Measurements from ENCODE around the gene DEFB128. TPM values are rescaled to one million over a fixed set of nuclear protein-coding genes. Genes with fewer than 3 reads are reported as not detected.

The DEFB128 gene
- not detected in 5 replicates for total RNA-seq (2022; extraction: Qiagen RNA extraction)

DNA sequence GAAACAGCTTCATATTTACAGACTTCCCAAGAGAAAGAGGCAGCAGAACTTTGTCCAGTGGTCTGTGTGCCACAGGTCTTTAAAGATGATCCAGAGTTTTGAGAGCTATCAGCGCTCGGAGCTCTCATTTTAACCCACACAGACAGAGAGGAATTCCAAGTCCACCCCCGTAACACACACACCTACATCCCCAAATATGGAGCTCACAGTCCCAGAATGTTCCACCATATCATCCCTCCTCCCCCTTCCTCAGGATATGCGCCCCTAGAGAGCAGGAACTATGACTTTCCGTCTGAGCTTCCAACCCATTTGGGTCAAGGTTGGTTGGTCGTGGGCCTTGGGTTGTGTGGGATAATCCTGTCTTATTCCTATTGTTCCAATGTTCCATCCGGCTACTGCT, at the start of gene DEFB128:
Gene DEFB128, minus strand, starts transcription at position 101 of the 400 bp plus-strand sequence. Its CDS starts 88 bp downstream, at position 13.

DNA sequence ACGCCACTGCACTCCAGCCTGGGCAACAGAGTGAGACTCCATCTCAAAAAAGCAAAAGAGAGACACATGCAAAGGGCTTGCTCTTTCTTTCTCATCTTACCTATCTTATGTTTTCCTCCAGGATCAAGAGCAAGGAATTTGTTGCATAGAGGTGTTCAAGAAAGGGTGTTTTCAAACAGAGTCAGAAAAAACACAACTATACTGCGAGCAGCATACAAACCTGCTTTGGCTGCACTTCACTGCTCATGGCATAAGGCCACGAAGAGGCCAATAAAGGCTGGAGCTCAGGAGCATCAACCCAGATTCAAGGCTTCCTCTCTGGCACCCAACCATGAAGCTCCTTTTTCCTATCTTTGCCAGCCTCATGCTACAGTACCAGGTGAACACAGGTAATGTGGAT, 37.4 kb upstream of the DEFB128 start, which contains the start of gene DEFB129:
Gene DEFB129, plus strand, starts transcription at position 301 of the 400 bp plus-strand sequence. Its CDS starts 31 bp downstream, at position 332.

DNA sequence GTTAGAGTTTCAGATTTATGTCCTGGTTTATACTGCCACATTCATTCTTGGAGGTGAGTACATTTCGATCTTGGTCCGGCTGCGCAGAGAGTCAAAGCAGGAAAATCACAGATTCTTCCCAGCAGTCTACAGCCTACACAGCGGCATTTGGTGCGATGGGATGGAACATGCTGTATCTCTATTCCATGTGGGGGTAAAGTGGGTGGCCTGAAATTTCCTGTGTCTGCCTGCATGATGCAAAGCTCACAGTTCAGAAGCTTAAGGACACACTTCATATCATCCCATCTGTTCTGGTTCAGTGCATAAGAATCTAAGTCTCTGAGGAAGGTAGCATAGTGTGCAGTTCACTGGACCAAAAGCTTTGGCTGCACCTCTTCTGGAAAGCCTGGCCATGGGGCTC, 32.4 kb downstream of the DEFB128 start, which contains the start of gene DEFB127:
Gene DEFB127, plus strand, starts transcription at position 301 of the 400 bp plus-strand sequence. Its CDS starts 91 bp downstream, at position 392.

DNA sequence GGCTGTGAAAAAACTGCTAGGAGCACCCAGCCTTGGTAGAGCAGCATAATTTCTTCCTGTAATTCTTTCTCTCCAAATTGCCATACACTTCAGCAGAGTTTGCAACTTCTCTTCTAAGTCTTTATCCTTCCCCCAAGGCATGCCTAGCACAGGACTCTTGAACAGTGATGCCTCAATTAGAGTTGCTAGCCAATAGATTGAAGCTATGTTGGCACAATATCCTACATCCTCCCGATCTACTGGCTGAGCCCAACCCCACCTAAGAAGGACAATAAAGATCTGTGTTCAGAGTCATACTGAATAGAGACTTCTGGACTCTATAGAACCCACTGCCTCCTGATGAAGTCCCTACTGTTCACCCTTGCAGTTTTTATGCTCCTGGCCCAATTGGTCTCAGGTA, 47.2 kb downstream of the DEFB128 start, which contains the start of gene DEFB126:
Gene DEFB126, plus strand, starts transcription at position 301 of the 400 bp plus-strand sequence. Its CDS starts 39 bp downstream, at position 340.

Other genes starting within 250 kb of the DEFB128 start
- not detected in 5 replicates for gene DEFB125, start 102.0 kb downstream of the DEFB128 start, total RNA-seq (2022; extraction: Qiagen RNA extraction)
- gene DEFB126, start 47.1 kb downstream of the DEFB128 start, total RNA-seq (2022; extraction: Qiagen RNA extraction): not detected in 5 replicates
- gene DEFB127, start 32.3 kb downstream of the DEFB128 start, total RNA-seq (2022; extraction: Qiagen RNA extraction): not detected in 5 replicates
- not detected in 5 replicates for gene DEFB129, start 37.5 kb upstream of the DEFB128 start, total RNA-seq (2022; extraction: Qiagen RNA extraction)
- gene DEFB132, start 68.0 kb upstream of the DEFB128 start, total RNA-seq (2022; extraction: Qiagen RNA extraction): not detected in 5 replicates
- 10.4 to 11.1 TPM (median 10.9 TPM) in 5 replicates for gene C20orf96, start 101.0 kb upstream of the DEFB128 start, total RNA-seq (2022; extraction: Qiagen RNA extraction)
- gene ZCCHC3, start 107.9 kb upstream of the DEFB128 start, total RNA-seq (2022; extraction: Qiagen RNA extraction): 17.7 to 22.9 TPM (median 21.2 TPM) in 5 replicates
- 18.6 to 27.9 TPM (median 25.6 TPM) in 5 replicates for gene SOX12, start 135.8 kb upstream of the DEFB128 start, total RNA-seq (2022; extraction: Qiagen RNA extraction)
- 56.3 to 65.1 TPM (median 62.8 TPM) in 5 replicates for gene NRSN2, start 157.4 kb upstream of the DEFB128 start, total RNA-seq (2022; extraction: Qiagen RNA extraction)
- gene TRIB3, start 191.0 kb upstream of the DEFB128 start, total RNA-seq (2022; extraction: Qiagen RNA extraction): 55.9 to 71.0 TPM (median 65.5 TPM) in 5 replicates
- gene RBCK1, start 218.6 kb upstream of the DEFB128 start, total RNA-seq (2022; extraction: Qiagen RNA extraction): 108 to 152 TPM (median 145 TPM) in 5 replicates

Measured in A549 treated with AZD2906 at 1 μM for 4 hours (cell line).